ENCODE measurements around the gene LRRIQ4.

The LRRIQ4 gene

DNA sequence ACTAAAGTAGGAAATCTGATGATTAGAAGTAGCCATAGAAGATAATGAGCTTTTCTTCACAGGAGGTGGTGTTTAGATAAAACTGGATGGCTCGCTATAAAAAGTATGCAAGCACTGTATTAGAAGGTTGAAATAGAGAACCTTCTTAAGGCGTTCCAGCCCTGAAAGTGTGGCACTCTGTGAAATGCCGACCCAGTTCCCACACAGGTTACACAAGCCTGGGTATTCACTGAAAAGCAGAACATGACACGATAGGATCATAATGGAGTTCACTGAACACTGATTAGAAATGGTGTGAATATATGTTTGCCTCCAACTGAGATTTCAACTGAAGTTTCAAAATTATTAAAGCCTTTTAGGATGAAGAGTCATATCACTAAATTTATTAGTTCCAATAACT lies 15.0 kb downstream of the LRRIQ4 start:
- Mint-ChIP-seq H3K4me1 (peaks cover 4% of the 10 kb centered on the region), H3K36me3 (no peaks in the 10 kb centered on the region), H3K9me3 (no peaks in the 10 kb centered on the region), H3K27me3 (peaks cover 4% of the 10 kb centered on the region), H3K4me3 (no peak overlapping the region), H3K27ac (no peak overlapping the region)

DNA sequence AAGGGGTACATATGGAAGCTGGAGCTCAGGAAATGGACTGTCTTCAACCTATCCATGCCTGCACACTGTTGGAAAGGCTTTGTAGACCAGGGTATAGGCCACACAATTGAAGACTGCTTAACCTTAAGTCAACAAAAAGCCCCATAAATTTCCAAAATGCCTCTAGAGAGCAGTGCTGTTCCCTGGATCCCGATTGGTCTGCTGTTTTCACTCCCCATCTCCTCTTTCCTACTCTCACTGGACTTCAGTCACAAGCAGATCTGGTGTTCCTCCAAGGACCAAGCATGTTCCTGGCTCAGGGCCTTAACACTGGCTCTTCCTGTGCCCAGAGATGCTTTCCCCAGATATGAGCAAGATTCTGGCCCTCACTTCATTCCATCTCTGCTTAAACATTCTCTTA lies 22.9 kb downstream of the LRRIQ4 start:
- no peaks in the 10 kb centered on the region for H3K36me3 Mint-ChIP-seq
- no peak overlapping the region for H3K27ac Mint-ChIP-seq
- no peak overlapping the region for H3K4me3 Mint-ChIP-seq
- H3K4me1 Mint-ChIP-seq = no peaks in the 10 kb centered on the region
- H3K27me3 Mint-ChIP-seq = peaks cover 4% of the 10 kb centered on the region
- no peaks in the 10 kb centered on the region for H3K9me3 Mint-ChIP-seq

DNA sequence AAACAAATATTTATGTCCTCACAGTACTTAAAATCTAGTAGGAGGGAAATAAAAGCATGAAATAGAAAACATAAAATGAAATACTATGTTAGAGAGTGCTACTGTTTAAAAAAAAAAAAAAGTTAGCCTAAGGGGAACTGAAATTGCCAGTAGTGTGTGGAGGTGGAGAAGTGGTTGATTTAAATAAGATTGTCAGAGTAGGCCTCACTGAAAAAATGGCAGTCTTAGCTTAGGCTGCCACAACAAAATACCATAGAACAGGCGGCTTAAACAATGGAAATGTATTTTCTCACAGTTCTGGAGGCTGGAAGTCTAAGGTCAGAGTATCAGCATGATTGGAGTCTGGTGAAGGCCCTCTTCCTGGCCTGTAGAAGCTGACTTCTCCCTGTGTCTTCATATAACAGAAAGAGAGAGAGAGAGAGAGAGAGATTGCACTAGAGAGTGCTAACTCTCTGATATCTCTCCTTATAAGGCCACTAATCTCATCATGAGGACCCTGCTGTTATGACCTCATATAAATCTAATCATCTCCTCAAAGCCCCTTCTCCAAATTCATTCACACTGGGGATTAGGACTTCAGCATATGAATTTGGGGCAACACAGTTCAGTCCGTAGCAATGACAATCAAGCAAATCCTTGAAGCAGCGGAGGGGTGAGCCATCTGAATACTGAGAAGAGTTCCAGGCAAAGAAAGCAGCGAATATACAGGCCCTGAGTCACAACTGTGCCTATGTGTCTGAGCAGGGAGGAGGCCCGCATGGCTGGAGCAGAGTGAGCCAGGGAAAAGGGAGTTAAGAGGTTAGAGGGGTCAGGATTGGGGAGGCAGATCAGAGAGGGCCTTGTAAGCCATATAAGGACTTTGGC lies 23.6 kb downstream of the LRRIQ4 start:
- Mint-ChIP-seq H3K9me3 (no peaks in the 10 kb centered on the region), H3K27me3 (peaks cover 4% of the 10 kb centered on the region), H3K36me3 (no peaks in the 10 kb centered on the region), H3K4me1 (no peaks in the 10 kb centered on the region), H3K27ac (no peak overlapping the region), H3K4me3 (no peak overlapping the region)

DNA sequence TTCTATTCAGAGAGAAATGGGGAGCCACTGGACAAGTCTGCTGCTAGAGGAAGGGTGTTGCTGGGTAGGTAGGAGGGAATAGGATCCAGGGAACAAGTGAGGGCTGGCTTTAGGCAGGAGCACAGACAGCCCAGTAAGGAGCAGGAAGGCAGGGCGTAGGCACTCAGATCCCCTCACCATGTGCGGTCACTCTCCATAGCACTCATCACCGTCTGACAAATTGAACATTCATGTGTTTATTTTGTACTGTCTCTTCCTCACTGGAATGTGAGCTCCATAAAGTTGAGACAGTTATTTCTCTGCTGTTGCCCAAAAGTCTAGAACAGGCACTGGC lies 24.2 kb downstream of the LRRIQ4 start:
- Mint-ChIP-seq H3K27me3 (peaks cover 4% of the 10 kb centered on the region), H3K4me3 (no peak overlapping the region), H3K27ac (no peak overlapping the region), H3K36me3 (no peaks in the 10 kb centered on the region), H3K9me3 (no peaks in the 10 kb centered on the region), H3K4me1 (no peaks in the 10 kb centered on the region)

DNA sequence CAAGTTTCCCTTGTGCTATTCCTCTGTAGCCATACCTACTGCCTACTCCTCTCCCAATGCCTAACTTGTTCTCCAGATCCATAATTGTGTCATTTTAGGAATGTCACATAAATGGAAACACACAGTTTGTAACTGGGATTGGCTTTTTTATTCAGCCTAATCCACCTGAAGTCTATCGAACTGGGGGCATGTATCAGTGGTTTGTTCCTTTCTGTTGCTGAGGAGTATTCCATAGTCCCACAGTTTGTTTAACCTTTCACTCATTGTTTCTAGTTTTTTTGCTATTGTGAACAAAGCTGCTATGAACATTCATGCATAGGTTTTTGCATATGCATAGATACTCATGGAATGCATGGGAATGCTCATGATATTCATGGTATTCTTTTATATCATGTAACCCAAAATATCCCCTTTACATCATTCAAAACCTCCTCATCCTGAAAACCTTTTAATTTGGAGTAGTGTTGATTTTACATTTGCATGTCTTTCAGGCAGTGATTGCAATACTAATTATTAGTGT lies 25.9 kb downstream of the LRRIQ4 start:
- no peak overlapping the region for H3K27ac Mint-ChIP-seq
- no peaks in the 10 kb centered on the region for H3K9me3 Mint-ChIP-seq
- peaks cover 4% of the 10 kb centered on the region for H3K27me3 Mint-ChIP-seq
- no peaks in the 10 kb centered on the region for H3K4me1 Mint-ChIP-seq
- no peaks in the 10 kb centered on the region for H3K36me3 Mint-ChIP-seq
- H3K4me3 Mint-ChIP-seq = no peak overlapping the region

GRCh38 chr3:169841171-169841570 lies 28.5 kb downstream of the LRRIQ4 start:
- no peaks in the 10 kb centered on the region for H3K4me1 Mint-ChIP-seq
- no peaks in the 10 kb centered on the region for H3K36me3 Mint-ChIP-seq
- H3K9me3 Mint-ChIP-seq = no peaks in the 10 kb centered on the region
- H3K4me3 Mint-ChIP-seq = no peak overlapping the region
- H3K27me3 Mint-ChIP-seq = peaks cover 4% of the 10 kb centered on the region
- H3K27ac Mint-ChIP-seq = no peak overlapping the region

DNA sequence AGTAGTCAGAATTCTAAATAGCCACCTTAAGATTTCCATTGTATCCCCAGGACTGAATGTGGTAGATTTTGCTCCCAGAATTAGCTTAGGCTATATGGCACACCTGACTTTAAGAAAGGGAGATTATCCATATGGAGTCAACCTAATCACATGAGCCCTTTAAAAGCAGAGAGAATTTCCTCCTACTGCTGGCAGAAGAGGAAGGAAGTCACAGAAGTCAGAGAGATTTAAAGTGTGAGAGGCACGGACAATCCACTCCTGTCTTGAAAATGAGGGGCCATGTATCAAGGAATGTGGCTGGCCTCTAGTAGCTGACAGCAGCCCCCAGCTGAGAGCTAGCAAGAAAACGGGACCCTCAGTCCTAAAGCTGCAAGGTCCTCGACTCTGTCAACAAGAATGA lies 30.3 kb downstream of the LRRIQ4 start:
- Mint-ChIP-seq H3K4me3 (no peak overlapping the region), H3K27me3 (peaks cover 4% of the 10 kb centered on the region), H3K27ac (no peak overlapping the region), H3K9me3 (no peaks in the 10 kb centered on the region), H3K4me1 (no peaks in the 10 kb centered on the region), H3K36me3 (no peaks in the 10 kb centered on the region)

DNA sequence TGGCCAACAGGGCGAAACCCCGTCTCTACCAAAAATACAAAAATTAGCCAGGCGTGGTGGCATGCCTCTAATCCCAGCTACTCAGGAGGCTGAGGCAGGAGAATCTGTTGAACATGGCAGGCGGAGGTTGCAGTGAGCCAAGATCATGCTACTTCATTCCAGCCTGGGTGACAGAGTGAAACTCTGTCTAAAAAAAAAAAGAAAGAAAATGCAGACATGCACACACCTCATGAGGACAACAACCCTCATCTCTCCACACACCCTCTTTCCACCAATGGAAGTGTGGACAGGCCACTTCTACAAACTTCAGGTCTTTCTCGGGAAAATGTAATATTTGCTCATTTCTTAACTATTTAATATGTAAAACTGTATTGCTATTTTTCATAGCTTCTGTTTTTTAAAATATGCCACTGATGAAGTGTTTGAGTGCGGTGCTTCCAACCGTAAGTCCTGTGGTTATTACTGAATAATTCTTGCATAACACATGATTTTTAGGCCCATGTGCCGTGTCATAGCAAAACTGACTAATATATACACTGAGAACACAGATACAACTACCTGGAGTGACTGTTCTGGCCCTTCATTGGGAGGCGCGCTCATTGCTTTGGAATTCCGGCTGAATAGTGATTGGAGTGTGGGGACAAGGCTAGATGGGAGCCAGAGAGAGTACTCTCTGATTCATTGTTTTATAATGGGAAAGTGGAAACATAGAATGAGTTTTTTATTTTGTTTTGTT lies 34.0 kb downstream of the LRRIQ4 start:
- Mint-ChIP-seq H3K27ac (no peak overlapping the region), H3K4me3 (no peak overlapping the region), H3K9me3 (no peaks in the 10 kb centered on the region), H3K27me3 (no peaks in the 10 kb centered on the region), H3K36me3 (no peaks in the 10 kb centered on the region), H3K4me1 (no peaks in the 10 kb centered on the region)

DNA sequence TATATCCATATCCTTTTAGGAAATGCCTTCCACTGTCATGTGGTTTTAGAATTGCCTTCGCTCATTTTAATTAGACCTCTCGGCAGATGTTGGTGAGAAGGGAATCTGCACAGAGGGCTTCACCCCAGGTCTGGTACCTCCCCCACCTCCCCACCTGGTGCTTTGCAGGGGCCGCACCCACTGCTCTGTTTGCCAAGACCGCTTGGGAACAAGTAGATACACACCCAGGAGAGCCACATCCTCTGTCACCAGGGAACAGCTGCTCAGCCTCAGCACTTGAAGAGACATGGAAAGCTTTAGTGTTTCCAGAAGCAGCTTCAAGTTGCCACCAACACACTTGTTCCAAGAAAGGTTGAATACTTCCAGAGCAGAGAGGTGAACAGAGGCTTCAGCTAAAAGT lies 35.2 kb downstream of the LRRIQ4 start:
- H3K27ac Mint-ChIP-seq = no peak overlapping the region
- H3K36me3 Mint-ChIP-seq = no peaks in the 10 kb centered on the region
- H3K4me1 Mint-ChIP-seq = no peaks in the 10 kb centered on the region
- H3K27me3 Mint-ChIP-seq = no peaks in the 10 kb centered on the region
- no peaks in the 10 kb centered on the region for H3K9me3 Mint-ChIP-seq
- H3K4me3 Mint-ChIP-seq = no peak overlapping the region

GRCh38 chr3:169848741-169849140 lies 36.1 kb downstream of the LRRIQ4 start:
- no peak overlapping the region for H3K27ac Mint-ChIP-seq
- no peaks in the 10 kb centered on the region for H3K4me1 Mint-ChIP-seq

DNA sequence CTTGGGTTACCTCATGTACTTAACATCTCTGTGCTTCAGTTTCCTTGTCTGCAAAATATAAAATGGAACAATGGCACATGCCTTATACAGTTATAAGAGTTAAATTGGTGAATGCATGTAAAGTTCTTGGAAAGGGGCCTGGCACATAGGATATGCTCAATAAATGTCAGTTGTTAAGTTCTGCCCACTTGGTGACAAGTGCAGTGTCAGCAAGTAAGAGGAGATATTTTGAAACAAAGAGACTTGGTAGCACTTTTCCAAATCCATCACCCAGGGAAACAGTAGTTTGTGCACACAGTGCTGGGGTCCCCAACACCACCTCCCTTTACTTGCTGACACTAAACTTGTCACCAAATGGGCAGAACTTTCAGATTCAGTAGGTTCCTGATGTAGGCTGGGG lies 37.9 kb downstream of the LRRIQ4 start:
- no peak overlapping the region for H3K4me3 Mint-ChIP-seq
- no peak overlapping the region for H3K27ac Mint-ChIP-seq
- H3K4me1 Mint-ChIP-seq = no peaks in the 10 kb centered on the region
- no peaks in the 10 kb centered on the region for H3K36me3 Mint-ChIP-seq
- no peaks in the 10 kb centered on the region for H3K27me3 Mint-ChIP-seq
- no peaks in the 10 kb centered on the region for H3K9me3 Mint-ChIP-seq

More at GRCh38 chr3:169848741-169849140, 36.1 kb downstream of the LRRIQ4 start:
- Mint-ChIP-seq H3K4me3 (no peak overlapping the region), H3K36me3 (no peaks in the 10 kb centered on the region), H3K27me3 (no peaks in the 10 kb centered on the region), H3K9me3 (no peaks in the 10 kb centered on the region)

DNA sequence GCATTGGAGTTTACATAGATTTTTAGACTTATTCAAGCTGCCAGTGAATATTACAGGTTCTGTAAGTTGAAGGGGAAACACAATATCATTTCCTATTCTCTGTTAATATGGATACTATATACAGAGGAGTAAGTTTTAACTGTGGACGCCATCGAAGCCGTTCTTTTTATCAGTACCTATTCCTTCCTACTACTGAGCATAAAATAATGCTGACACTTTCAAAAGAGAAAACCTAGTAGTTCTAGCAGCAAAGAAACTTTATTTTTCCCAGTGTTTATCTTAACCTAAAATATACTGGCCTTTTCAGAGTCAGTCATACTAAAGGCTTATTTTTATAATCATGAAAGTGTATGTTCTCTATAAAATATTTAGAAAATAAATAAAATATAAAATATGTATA lies 42.8 kb downstream of the LRRIQ4 start:
- Mint-ChIP-seq H3K9me3 (no peaks in the 10 kb centered on the region), H3K27me3 (no peaks in the 10 kb centered on the region), H3K4me3 (no peak overlapping the region), H3K27ac (no peak overlapping the region), H3K36me3 (no peaks in the 10 kb centered on the region), H3K4me1 (no peaks in the 10 kb centered on the region)

DNA sequence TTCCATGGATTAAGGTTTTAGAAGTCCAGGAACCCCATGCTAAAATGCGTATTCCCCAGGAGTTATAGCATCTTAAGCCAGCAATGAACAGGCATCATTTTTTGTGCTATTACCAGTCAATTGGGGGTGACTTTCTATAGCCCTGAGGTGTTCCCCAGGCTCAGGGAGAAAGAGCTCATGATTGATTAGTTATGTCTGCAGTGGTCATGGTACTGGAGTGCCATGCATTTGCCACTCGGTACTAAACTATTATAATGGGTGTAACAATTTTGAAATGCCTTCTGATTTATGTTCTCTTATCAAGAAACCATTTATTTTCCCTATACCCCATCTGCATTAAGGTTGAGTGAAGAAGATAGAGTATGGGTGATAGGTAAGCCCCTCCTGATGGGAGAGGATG lies 45.1 kb downstream of the LRRIQ4 start:
- Mint-ChIP-seq H3K9me3 (no peaks in the 10 kb centered on the region), H3K4me3 (no peak overlapping the region), H3K4me1 (no peaks in the 10 kb centered on the region), H3K27me3 (no peaks in the 10 kb centered on the region), H3K36me3 (no peaks in the 10 kb centered on the region), H3K27ac (no peak overlapping the region)

DNA sequence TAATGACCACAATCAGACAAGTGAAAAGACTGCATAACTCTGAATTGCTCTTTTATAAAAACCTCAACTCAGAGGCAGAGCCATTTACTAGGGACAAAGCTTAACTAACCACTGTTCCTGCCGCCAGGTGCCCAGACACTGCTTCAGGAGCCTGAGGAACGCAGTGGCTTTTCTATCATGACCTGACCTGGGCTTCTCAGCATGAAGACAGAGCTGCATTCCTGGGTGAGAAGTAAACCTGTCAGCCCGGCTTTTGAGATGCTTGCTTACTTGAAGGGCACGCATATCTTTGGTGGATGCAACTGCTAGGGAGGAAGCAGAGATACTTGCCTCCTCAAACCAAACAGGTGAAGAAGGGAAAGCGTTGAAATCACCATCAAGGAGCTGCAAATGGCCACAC lies 49.2 kb downstream of the LRRIQ4 start:
- no peaks in the 10 kb centered on the region for H3K9me3 Mint-ChIP-seq
- H3K4me1 Mint-ChIP-seq = peaks cover 27% of the 10 kb centered on the region
- no peaks in the 10 kb centered on the region for H3K27me3 Mint-ChIP-seq
- H3K27ac Mint-ChIP-seq = no peak overlapping the region
- no peaks in the 10 kb centered on the region for H3K36me3 Mint-ChIP-seq
- no peak overlapping the region for H3K4me3 Mint-ChIP-seq

GRCh38 chr3:169863458-169863899 lies 50.8 kb downstream of the LRRIQ4 start:
- Mint-ChIP-seq H3K9me3 (no peaks in the 10 kb centered on the region), H3K4me3 (peak overlapping the region; percentile 3), H3K27me3 (no peaks in the 10 kb centered on the region), H3K36me3 (no peaks in the 10 kb centered on the region), H3K4me1 (peaks cover 27% of the 10 kb centered on the region), H3K27ac (peak overlapping the region; percentile 23)

- no peaks in the 10 kb centered on the region for H3K27me3 Mint-ChIP-seq
These were observed 51.6 kb downstream of the LRRIQ4 start for GRCh38 chr3:169864270-169864669.

More at GRCh38 chr3:169864270-169864669, 51.6 kb downstream of the LRRIQ4 start:
- Mint-ChIP-seq H3K4me3 (peak overlapping the region; percentile 9), H3K27ac (peak overlapping the region; percentile 53), H3K9me3 (no peaks in the 10 kb centered on the region), H3K4me1 (peaks cover 27% of the 10 kb centered on the region), H3K36me3 (no peaks in the 10 kb centered on the region)
